Left forelimb (tissue), 1 donor: ENCODE data around the gene RBMS2.
A peak's percentile ranks its signal among the peaks of the same experiment; 100 is the strongest.
"Not testable (repeated sequence)": the region's sequence is repeated elsewhere in the genome, so short reads cannot be mapped to it uniquely, and the experiment has no call there.

Experiments
- DNase-seq: peaks from one replicate; pipeline ENCODE4 v3.0.0-alpha.2; 2018; ENCODE audit warnings: low spot score

RBMS2 gene

GRCh38 chr12:56521590-56522371, at the start of gene RBMS2:
TSS of gene RBMS2 (plus strand) at chr12:56521820. CDS start at chr12:56522024, 204 bp downstream.
- DNase-seq = peak; percentile 81

- DNase-seq = no peak
Measured at GRCh38 chr12:56474389-56474788, 47.2 kb upstream of the RBMS2 start.

- no peak for DNase-seq
Measured at GRCh38 chr12:56476143-56476542, 45.5 kb upstream of the RBMS2 start.

GRCh38 chr12:56476972-56477432, 44.6 kb upstream of the RBMS2 start:
- no peak for DNase-seq

- no peak for DNase-seq
Measured at GRCh38 chr12:56477521-56478225, 43.9 kb upstream of the RBMS2 start.

- no peak for DNase-seq
Measured at GRCh38 chr12:56479625-56480024, 42.0 kb upstream of the RBMS2 start.

- no peak for DNase-seq
Measured at GRCh38 chr12:56484566-56484965, 37.1 kb upstream of the RBMS2 start.

GRCh38 chr12:56486694-56487093, 34.9 kb upstream of the RBMS2 start:
- DNase-seq = no peak

GRCh38 chr12:56487448-56488040, 34.1 kb upstream of the RBMS2 start:
- DNase-seq = no peak

- DNase-seq = peak; percentile 71
Measured at GRCh38 chr12:56488041-56488955, 33.3 kb upstream of the RBMS2 start, which contains the start of gene GLS2. TSS of gene GLS2 (minus strand) at chr12:56488161. CDS start at chr12:56488118, 43 bp downstream.

- no peak for DNase-seq
Measured at GRCh38 chr12:56490360-56490759, 31.3 kb upstream of the RBMS2 start.

GRCh38 chr12:56493409-56494105, 28.1 kb upstream of the RBMS2 start:
- not testable (repeated sequence) for DNase-seq

- not testable (repeated sequence) for DNase-seq
Measured at GRCh38 chr12:56494106-56494415, 27.6 kb upstream of the RBMS2 start.

GRCh38 chr12:56494481-56494880, 27.1 kb upstream of the RBMS2 start:
- DNase-seq = not testable (repeated sequence)

GRCh38 chr12:56496704-56497103, 24.9 kb upstream of the RBMS2 start:
- DNase-seq = not testable (repeated sequence)

- DNase-seq = not testable (repeated sequence)
Measured at GRCh38 chr12:56498126-56498902, 23.3 kb upstream of the RBMS2 start.

- DNase-seq = not testable (repeated sequence)
Measured at GRCh38 chr12:56499452-56499851, 22.2 kb upstream of the RBMS2 start.

- not testable (repeated sequence) for DNase-seq
Measured at GRCh38 chr12:56499879-56500278, 21.7 kb upstream of the RBMS2 start.

- DNase-seq = no peak
Measured at GRCh38 chr12:56510786-56511185, 10.8 kb upstream of the RBMS2 start.

GRCh38 chr12:56514014-56514318, 7.7 kb upstream of the RBMS2 start:
- DNase-seq = not testable (repeated sequence)
